Lower leg skin (tissue), 4 donors: ENCODE results near the gene ATP5ME. TPM values are rescaled to one million over a fixed set of nuclear protein-coding genes. Genes with fewer than 3 reads are reported as not detected.
"Not testable (repeated sequence)": the region's sequence is repeated elsewhere in the genome, so short reads cannot be mapped to it uniquely, and the experiment has no call there.

Source experiments
- DNase-seq, 2 donors: peaks; one replicate each; pipeline ENCODE4 v3.0.0-alpha.2; 2019; ENCODE audit warnings: low spot score in 2 of 2
- H3K4me3 ChIP-seq: fragments of 200-600 bp; sonication (generic); 2 replicates; pipeline ENCODE4 v1.5.1; 2017; ENCODE audit warnings: mild to moderate bottlenecking, low read depth; ENCODE audit not compliant: poor library complexity, severe bottlenecking
- CTCF ChIP-seq, 3 donors: fragments of 450-650 bp; IDR thresholded peaks; one replicate each; pipeline ENCODE4 v1.5.1; 2016; ENCODE audit warnings: antibody characterized with exemption in 3 of 3, mild to moderate bottlenecking in 3 of 3, moderate library complexity in 2 of 3
- POLR2A ChIP-seq, 2 donors: fragments of 450-650 bp; IDR thresholded peaks; one replicate each; pipeline ENCODE4 v1.6.1; 2016 to 2017; ENCODE audit warnings: antibody characterized with exemption in 2 of 2, mild to moderate bottlenecking in 1 of 2, moderate library complexity in 1 of 2
- WGBS, 2 donors: methylation state at CpG; one replicate each; pipeline ENCODE4 v1.1.5; 2018; 5-methylcytosine and 5-hydroxymethylcytosine counted together
- intact Hi-C: fragments of 100-400 bp; cut with DNase I; formaldehyde crosslinking; loops from one replicate; pipeline ENCODE4 v1.15.0; 2023; ENCODE audit warnings: low total_unique reads
- total RNA-seq, 4 donors: library from RNA; depleted of rRNA; stranded (reverse); fragments of >200 nt; gene quantifications; one replicate each; pipeline ENCODE4 v1.1.0, GENCODE V29; 2016

ATP5ME gene
- total RNA-seq, 4 donors from 2014 or later = 38.2 to 172 (median 140) TPM

- TF ChIP-seq POLR2A (IDR thresholded peaks at IDR 0.05) (no peak), CTCF (IDR thresholded peaks at IDR 0.05) (no peak)
- no peak overlapping the region for H3K4me3 ChIP-seq
- DNase-seq = no peak
- intact Hi-C loops = no loop called here
- whole genome bisulfite sequencing, 2 donors = 40 to 46% methylated on average over 15 to 16 of the region's 21 CpGs
These were observed 32.9 kb upstream of the ATP5ME start for GRCh38 chr4:706834-707598.

- DNase-seq, intact Hi-C loops: not testable (repeated sequence)
- WGBS, 2 donors = 2 to 5% methylated on average over 12 to 20 of the region's 21 CpGs
- peak overlapping the region; percentile 96 for H3K4me3 ChIP-seq
These were observed 32.1 kb upstream of the ATP5ME start for GRCh38 chr4:706083-706633.

- intact Hi-C loops = no loop called here
- 2% methylated on average over 36 to 45 of the region's 82 CpGs for WGBS, 2 donors
- peak within 1 kb of the TSS; percentile 96 for H3K4me3 ChIP-seq
- DNase-seq = peak; percentile 94 to 99
- no peak for TF ChIP-seq CTCF (IDR thresholded peaks at IDR 0.05)
- TF ChIP-seq POLR2A (IDR thresholded peaks at IDR 0.05) = no peak
These were observed 31.4 kb upstream of the ATP5ME start, which contains the start of gene PCGF3 for GRCh38 chr4:705278-706082. Gene PCGF3 (plus strand): TSS chr4:705832. CDS start chr4:733681, 27,849 bp downstream.

DNA sequence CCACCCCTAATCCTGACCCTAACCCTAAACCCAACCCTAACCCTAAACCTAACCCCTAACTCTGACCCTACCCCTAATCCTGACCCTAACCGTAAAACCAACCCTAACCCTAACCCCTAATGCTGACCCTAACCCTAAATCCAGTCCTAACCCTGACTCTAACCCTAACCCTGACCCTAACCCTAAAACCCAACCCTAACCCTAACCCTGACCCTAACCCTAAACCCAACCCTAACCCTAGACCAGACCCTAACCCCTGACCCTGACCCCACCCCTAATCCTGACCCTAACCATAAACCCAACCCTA is 30.8 kb upstream of the ATP5ME start:
- no peak overlapping the region for H3K4me3 ChIP-seq
- WGBS, 2 donors = 88 to 90% methylated on average over 1 of the region's 1 CpG
- no peak for DNase-seq
- no peak for TF ChIP-seq POLR2A (IDR thresholded peaks at IDR 0.05)
- no peak for TF ChIP-seq CTCF (IDR thresholded peaks at IDR 0.05)
- intact Hi-C loops = no loop called here

DNA sequence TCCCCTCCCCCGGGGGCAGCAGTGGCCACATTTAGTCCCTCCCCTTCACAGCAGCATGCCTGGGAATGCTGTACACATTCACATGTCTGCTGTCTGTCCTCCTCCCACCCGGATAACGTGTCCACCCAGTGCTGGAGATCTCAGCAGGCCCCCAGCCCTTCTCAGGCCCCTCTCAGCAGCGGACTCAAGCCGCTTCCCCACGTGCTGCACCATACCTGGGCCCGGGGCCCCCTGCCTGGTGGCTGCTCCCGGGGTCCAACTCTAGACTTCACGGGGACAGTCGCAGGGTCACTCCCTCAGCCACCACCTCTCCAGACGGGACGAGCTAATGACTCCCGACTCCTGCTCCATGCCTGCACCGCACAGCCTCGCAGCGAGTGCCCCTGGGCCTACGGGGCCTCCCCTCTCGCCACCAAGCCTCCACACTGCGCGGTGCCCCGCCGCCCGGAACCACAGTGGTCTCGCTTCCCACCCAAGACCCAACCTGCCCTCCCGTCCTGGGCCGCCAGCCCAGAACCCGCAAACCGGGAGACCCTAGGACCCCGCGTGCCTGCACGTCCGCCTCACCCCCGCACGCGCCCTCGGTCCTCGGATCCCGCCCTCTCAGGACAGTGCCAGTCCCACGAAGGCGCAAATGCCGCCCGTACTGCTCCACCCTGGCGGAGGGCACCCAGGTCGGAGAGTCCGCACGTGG is 30.3 kb upstream of the ATP5ME start:
- no peak overlapping the region for H3K4me3 ChIP-seq
- intact Hi-C loops = no loop called here
- DNase-seq = no peak
- 92 to 93% methylated on average over 46 of the region's 46 CpGs for WGBS, 2 donors
- TF ChIP-seq POLR2A (IDR thresholded peaks at IDR 0.05) = no peak
- TF ChIP-seq CTCF (IDR thresholded peaks at IDR 0.05) = no peak
